Ascending aorta (tissue), 2 donors: ENCODE measurements around the gene ARL13A. TPM values are rescaled to one million over a fixed set of nuclear protein-coding genes. Genes with fewer than 3 reads are reported as not detected.

ENCODE experiments used
- DNase-seq, 2 donors: peaks; one replicate each; pipeline ENCODE4 v3.0.0-alpha.2; 2019; ENCODE audit warnings: low spot score in 2 of 2
- H3K27ac ChIP-seq, 2 donors: fragments of 200-600 bp; sonication (generic); one replicate each; pipeline ENCODE4 v1.5.1; 2016 to 2017; ENCODE audit warnings: mild to moderate bottlenecking in 1 of 2
- H3K27me3 ChIP-seq: fragments of 200-600 bp; sonication (generic); one replicate; pipeline ENCODE4 v1.5.1; 2017
- H3K36me3 ChIP-seq, 2 donors: fragments of 200-600 bp; sonication (generic); one replicate each; pipeline ENCODE4 v1.5.1; 2016
- H3K4me1 ChIP-seq, 2 donors: fragments of 200-600 bp; sonication (generic); one replicate each; pipeline ENCODE4 v1.5.1; 2016 to 2017; ENCODE audit warnings: mild to moderate bottlenecking in 1 of 2
- H3K4me3 ChIP-seq, 2 donors: fragments of 200-600 bp; sonication (generic); one replicate each; pipeline ENCODE4 v1.5.1; 2016 to 2017; ENCODE audit warnings: mild to moderate bottlenecking in 1 of 2
- H3K9me3 ChIP-seq, 2 donors: fragments of 200-600 bp; sonication (generic); one replicate each; pipeline ENCODE4 v1.5.1; 2016
- CTCF ChIP-seq, 3 experiments: fragments of 200-600 bp in 2 of 3; fragments of 450-650 bp in 1 of 3; sonication (generic) in 2 of 3; IDR thresholded peaks; one replicate each; pipeline ENCODE4 v1.5.1; 2016 to 2019; ENCODE audit warnings: antibody characterized with exemption in 3 of 3, mild to moderate bottlenecking in 1 of 3, moderate library complexity in 1 of 3
- intact Hi-C: fragments of 100-400 bp; cut with DNase I; formaldehyde crosslinking; loops from one replicate; pipeline ENCODE4 v1.15.1; 2023
- total RNA-seq: library from RNA; depleted of rRNA; stranded (reverse); fragments of >200 nt; gene quantifications from one replicate; pipeline ENCODE4 v1.1.0, GENCODE V29; 2016

The ARL13A gene
- total RNA-seq, result not detected

- H3K27ac ChIP-seq, result no peak within 1 kb of the TSS
- no peaks in the 10 kb centered on the region for H3K9me3 ChIP-seq
- no peaks in the 10 kb centered on the region for H3K4me1 ChIP-seq
- H3K36me3 ChIP-seq, result no peaks in the 10 kb centered on the region
- no peak for DNase-seq
- H3K4me3 ChIP-seq, result no peak within 1 kb of the TSS
- intact Hi-C loops, result no loop called here
- no peak for TF ChIP-seq CTCF (IDR thresholded peaks at IDR 0.05)
- no peaks in the 10 kb centered on the region for H3K27me3 ChIP-seq
These were observed at the start of gene ARL13A for GRCh38 chrX:100969408-100969807. ARL13A (plus strand) TSS chrX:100969708; CDS start chrX:100973690, 3,982 bp downstream.

- no peaks in the 10 kb centered on the region for H3K27me3 ChIP-seq
- H3K27ac ChIP-seq, result no peak overlapping the region
- H3K36me3 ChIP-seq, result no peaks in the 10 kb centered on the region
- DNase-seq, result no peak
- TF ChIP-seq CTCF (IDR thresholded peaks at IDR 0.05), result no peak
- H3K4me3 ChIP-seq, result no peak overlapping the region
- H3K9me3 ChIP-seq, result no peaks in the 10 kb centered on the region
- intact Hi-C loops, result no loop called here
- H3K4me1 ChIP-seq, result no peaks in the 10 kb centered on the region
These were observed 45.1 kb upstream of the ARL13A start for GRCh38 chrX:100924375-100924774.

GRCh38 chrX:100926453-100926852 lies 43.1 kb upstream of the ARL13A start:
- no peak for TF ChIP-seq CTCF (IDR thresholded peaks at IDR 0.05)
- intact Hi-C loops, result no loop called here
- H3K36me3 ChIP-seq, result no peaks in the 10 kb centered on the region
- no peak for DNase-seq
- no peak overlapping the region for H3K27ac ChIP-seq
- H3K4me3 ChIP-seq, result no peak overlapping the region
- no peaks in the 10 kb centered on the region for H3K9me3 ChIP-seq
- H3K4me1 ChIP-seq, result no peaks in the 10 kb centered on the region
- no peaks in the 10 kb centered on the region for H3K27me3 ChIP-seq

GRCh38 chrX:100928660-100929613 lies 40.6 kb upstream of the ARL13A start, which contains the start of gene XKRX:
XKRX (minus strand) TSS chrX:100928917; CDS start chrX:100928304, 613 bp downstream.
- intact Hi-C loops, result no loop called here
- Histone ChIP-seq H3K9me3 (no peaks in the 10 kb centered on the region), H3K27me3 (no peaks in the 10 kb centered on the region), H3K27ac (no peak within 1 kb of the TSS), H3K4me3 (peak within 1 kb of the TSS; percentile 62 to 64), H3K4me1 (no peaks in the 10 kb centered on the region), H3K36me3 (no peaks in the 10 kb centered on the region)
- TF ChIP-seq CTCF (IDR thresholded peaks at IDR 0.05), result no peak
- DNase-seq, result no peak

- DNase-seq, result no peak
- TF ChIP-seq CTCF (IDR thresholded peaks at IDR 0.05), result no peak
- no peaks in the 10 kb centered on the region for H3K27me3 ChIP-seq
- intact Hi-C loops, result no loop called here
- no peaks in the 10 kb centered on the region for H3K36me3 ChIP-seq
- H3K27ac ChIP-seq, result no peak overlapping the region
- H3K9me3 ChIP-seq, result no peaks in the 10 kb centered on the region
- H3K4me1 ChIP-seq, result no peaks in the 10 kb centered on the region
- no peak overlapping the region for H3K4me3 ChIP-seq
These were observed 38.1 kb upstream of the ARL13A start for GRCh38 chrX:100931218-100931924.
